A673 (cell line): ENCODE results near the gene AP3D1.

Source experiments
- EZH2 ChIP-seq: fragments of 200-600 bp; sonication (generic); IDR thresholded peaks from 2 replicates; pipeline ENCODE4 v1.6.1; 2017; ENCODE audit warnings: borderline replicate concordance, low read depth, mild to moderate bottlenecking, mixed read lengths, antibody characterized with exemption, low read length; ENCODE audit not compliant: poor library complexity, severe bottlenecking
- TF ChIP-seq, protein P1 (sequence below): fragments of 300-800, 200-600 bp; sonication (generic); conservative IDR thresholded peaks from 2 replicates; pipeline ENCODE4 v1.5.1; 2017; ENCODE audit warnings: low read depth, mild to moderate bottlenecking, antibody characterized with exemption, low read length, moderate library complexity, mixed read lengths

DNA sequence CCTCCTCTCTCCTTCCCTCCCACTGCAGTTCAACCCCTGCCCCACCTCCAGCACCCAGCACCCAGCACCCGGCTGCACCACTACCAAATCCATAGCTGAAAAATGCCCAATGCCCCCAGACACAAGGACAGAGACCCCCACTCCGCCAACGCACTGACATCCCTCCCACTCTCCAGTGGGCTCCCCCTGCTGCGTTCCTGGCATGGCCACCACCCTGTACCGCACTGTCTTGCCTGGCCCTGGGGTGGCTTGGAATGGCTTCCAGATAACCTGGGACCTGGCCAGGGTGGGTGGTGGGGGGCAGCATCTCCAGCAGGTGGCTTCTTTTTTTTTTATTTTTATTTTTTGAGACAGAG is 94.6 kb downstream of the AP3D1 start:
- no peak for TF ChIP-seq EZH2
- TF ChIP-seq, protein P1, sequence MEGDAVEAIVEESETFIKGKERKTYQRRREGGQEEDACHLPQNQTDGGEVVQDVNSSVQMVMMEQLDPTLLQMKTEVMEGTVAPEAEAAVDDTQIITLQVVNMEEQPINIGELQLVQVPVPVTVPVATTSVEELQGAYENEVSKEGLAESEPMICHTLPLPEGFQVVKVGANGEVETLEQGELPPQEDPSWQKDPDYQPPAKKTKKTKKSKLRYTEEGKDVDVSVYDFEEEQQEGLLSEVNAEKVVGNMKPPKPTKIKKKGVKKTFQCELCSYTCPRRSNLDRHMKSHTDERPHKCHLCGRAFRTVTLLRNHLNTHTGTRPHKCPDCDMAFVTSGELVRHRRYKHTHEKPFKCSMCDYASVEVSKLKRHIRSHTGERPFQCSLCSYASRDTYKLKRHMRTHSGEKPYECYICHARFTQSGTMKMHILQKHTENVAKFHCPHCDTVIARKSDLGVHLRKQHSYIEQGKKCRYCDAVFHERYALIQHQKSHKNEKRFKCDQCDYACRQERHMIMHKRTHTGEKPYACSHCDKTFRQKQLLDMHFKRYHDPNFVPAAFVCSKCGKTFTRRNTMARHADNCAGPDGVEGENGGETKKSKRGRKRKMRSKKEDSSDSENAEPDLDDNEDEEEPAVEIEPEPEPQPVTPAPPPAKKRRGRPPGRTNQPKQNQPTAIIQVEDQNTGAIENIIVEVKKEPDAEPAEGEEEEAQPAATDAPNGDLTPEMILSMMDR: no peak
